IPS-20b (cell line): ENCODE measurements around the gene PLEKHM2.

Experiments used
- H3K27ac ChIP-seq: one replicate; pipeline ENCODE4 v1.5.1; 2013; ENCODE audit warnings: low read length
- H3K27me3 ChIP-seq: 2 replicates; pipeline ENCODE4 v1.6.1; 2013; ENCODE audit warnings: mild to moderate bottlenecking, low read length, inconsistent platforms; ENCODE audit not compliant: insufficient read depth
- H3K36me3 ChIP-seq: 2 replicates; pipeline ENCODE4 v1.6.1; 2013; ENCODE audit warnings: low read depth, mild to moderate bottlenecking, inconsistent platforms, low read length, moderate library complexity; ENCODE audit not compliant: insufficient read depth
- H3K4me1 ChIP-seq: 2 replicates; pipeline ENCODE4 v1.6.1; 2013; ENCODE audit warnings: mild to moderate bottlenecking, control low read depth, inconsistent platforms, low read length, moderate library complexity; ENCODE audit not compliant: insufficient read depth
- H3K4me3 ChIP-seq: 2 replicates; pipeline ENCODE4 v1.5.1; 2013; ENCODE audit warnings: mild to moderate bottlenecking, low read length, inconsistent platforms
- H3K9ac ChIP-seq: 2 replicates; pipeline ENCODE4 v1.6.1; 2013; ENCODE audit warnings: low read depth, mild to moderate bottlenecking, inconsistent platforms, low read length, moderate library complexity
- H3K9me3 ChIP-seq: 2 replicates; pipeline ENCODE4 v1.6.1; 2013; ENCODE audit warnings: mild to moderate bottlenecking, low read depth, low read length, inconsistent platforms; ENCODE audit not compliant: insufficient read depth

Gene PLEKHM2

DNA sequence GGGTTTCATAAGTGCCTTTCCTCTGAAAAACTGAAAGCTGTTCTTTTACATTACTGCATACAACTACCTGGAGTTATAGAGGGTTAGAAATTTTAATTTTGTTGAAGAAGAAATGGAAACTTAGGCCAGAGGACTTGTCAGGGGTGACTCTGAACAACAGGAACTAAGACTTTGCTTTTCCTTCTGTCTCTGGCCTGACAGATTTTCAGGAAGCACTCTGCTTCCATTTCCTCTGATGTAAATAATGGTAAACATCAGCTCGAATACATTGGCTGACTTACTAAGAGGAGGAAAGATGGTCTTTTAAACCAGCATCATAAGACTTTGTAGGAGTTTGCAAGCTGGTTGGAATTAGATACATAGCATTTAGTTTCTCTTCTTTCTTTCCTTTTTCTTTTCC, 27.1 kb upstream of the PLEKHM2 start:
- Histone ChIP-seq H3K9me3 (no peaks in the 10 kb centered on the region), H3K9ac (no peak overlapping the region), H3K4me3 (no peak overlapping the region), H3K27me3 (no peaks in the 10 kb centered on the region), H3K27ac (no peak overlapping the region), H3K4me1 (no peaks in the 10 kb centered on the region), H3K36me3 (peaks cover 82% of the 10 kb centered on the region)

DNA sequence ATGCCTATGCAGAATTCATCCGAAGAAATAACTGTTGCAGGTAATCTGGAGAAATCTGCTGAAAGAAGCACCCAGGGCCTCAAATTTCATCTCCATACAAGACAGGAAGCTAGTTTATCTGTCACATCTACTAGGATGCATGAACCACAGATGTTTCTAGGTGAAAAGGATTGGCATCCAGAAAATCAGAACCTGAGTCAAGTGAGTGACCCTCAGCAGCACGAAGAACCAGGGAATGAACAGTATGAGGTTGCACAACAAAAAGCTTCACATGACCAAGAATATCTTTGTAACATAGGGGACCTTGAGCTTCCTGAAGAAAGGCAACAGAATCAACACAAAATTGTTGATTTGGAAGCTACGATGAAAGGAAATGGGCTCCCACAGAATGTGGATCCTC, 24.0 kb upstream of the PLEKHM2 start:
- Histone ChIP-seq H3K4me1 (no peaks in the 10 kb centered on the region), H3K9ac (no peak overlapping the region), H3K27me3 (no peaks in the 10 kb centered on the region), H3K9me3 (no peaks in the 10 kb centered on the region), H3K36me3 (peaks cover 71% of the 10 kb centered on the region), H3K4me3 (no peak overlapping the region), H3K27ac (no peak overlapping the region)

DNA sequence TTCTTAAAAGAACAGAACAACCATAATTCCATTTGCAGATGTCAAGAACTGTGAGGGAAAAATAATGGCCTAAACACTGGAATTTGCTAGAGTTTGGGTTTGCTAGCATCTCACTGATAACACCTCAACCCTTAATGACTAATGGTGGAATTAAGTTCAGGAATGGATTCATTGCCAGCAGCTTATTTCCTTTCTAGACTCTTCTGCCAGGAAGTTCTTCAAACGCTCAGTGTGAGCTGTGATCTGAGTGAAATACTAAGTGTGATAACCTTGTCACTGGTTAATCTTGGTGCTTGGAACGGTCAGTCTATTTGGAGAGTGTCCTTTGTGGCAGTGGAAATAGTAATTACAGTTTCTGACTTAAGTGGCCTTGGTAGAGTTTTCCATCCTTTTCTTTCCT, 21.6 kb upstream of the PLEKHM2 start:
- H3K4me3 ChIP-seq: no peak overlapping the region
- no peak overlapping the region for H3K9ac ChIP-seq
- H3K36me3 ChIP-seq: peaks cover 52% of the 10 kb centered on the region
- no peaks in the 10 kb centered on the region for H3K27me3 ChIP-seq
- no peak overlapping the region for H3K27ac ChIP-seq
- no peaks in the 10 kb centered on the region for H3K9me3 ChIP-seq
- H3K4me1 ChIP-seq: no peaks in the 10 kb centered on the region

DNA sequence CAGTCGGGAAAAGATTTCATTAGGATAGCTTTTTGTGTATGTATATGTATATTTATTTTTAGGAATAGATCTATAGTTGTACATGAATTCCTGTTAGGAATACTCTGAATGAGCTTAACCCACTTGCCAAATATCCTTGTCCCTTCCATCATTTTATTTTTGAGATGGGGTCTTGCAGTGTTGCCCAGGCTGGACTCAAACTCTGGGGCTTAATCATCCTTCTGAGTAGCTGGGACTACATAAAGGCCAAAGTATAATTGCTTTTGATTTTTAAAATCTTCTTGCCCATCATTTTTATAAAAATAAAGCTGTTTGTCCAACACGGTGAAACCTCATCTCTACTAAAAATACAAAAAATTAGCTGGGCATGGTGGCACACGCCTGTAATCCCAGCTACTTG, 20.2 kb upstream of the PLEKHM2 start:
- no peak overlapping the region for H3K27ac ChIP-seq
- H3K9me3 ChIP-seq: no peaks in the 10 kb centered on the region
- peaks cover 44% of the 10 kb centered on the region for H3K36me3 ChIP-seq
- peaks cover 5% of the 10 kb centered on the region; the same call in 1 of the 2 replicates for H3K4me1 ChIP-seq
- no peaks in the 10 kb centered on the region for H3K27me3 ChIP-seq
- no peak overlapping the region for H3K4me3 ChIP-seq
- no peak overlapping the region for H3K9ac ChIP-seq

DNA sequence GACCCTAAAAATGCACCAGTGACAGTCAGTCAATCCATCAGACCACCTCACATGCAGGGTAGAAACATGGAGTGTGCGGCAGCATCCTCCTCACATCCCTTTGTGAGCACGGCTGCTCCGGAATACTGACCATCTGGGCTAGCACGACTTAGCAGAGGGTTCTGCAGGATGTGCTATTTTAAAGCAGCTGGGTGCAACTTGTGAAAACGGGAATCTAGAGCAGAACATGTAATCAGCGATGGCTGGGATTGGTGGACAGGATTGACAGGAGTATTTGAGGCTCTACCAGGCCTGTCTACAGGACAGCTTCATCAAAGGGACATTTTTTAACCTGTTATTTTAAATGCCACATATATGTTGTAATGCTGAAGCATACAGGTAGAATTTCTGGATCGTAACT, 16.8 kb upstream of the PLEKHM2 start:
- H3K27me3 ChIP-seq: no peaks in the 10 kb centered on the region
- H3K4me1 ChIP-seq: peaks cover 5% of the 10 kb centered on the region; the same call in 1 of the 2 replicates
- H3K27ac ChIP-seq: no peak overlapping the region
- H3K9me3 ChIP-seq: no peaks in the 10 kb centered on the region
- peaks cover 9% of the 10 kb centered on the region; the same call in 1 of the 2 replicates for H3K36me3 ChIP-seq
- H3K9ac ChIP-seq: no peak overlapping the region
- H3K4me3 ChIP-seq: no peak overlapping the region

DNA sequence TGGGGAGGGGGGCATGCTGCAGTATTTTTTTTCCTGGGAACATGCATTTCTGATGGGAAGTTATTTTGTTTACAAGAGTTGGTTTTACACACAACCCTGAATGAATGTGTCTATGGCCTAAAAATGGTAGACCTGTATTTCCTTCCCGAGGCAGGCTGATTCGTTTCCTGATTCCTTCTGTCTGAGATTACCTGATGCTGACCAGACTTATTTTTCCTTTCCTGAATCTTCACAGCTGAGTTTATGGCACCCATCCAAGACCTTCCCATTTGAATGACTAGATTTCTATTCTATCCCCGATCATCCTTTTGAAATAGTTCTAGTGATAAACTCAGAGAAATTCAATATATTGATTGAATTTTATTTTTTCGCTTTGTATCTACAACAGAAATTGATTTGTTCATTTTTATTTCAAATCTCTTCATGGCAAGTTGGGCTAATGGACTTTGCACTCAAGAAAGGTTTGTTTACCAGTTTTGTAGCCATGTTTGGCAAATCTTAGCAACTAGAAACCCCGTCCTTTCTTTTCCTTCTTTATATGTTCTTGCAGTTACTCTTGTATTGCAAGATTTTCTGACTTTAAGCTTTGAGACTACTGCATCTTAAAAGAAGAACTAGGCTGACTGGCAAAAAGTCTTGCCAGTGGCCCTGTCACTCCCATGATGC, 15.9 kb upstream of the PLEKHM2 start:
- Histone ChIP-seq H3K36me3 (0 out of 2 replicates have a peak, but pooled peaks cover 3% of the 10 kb centered on the region), H3K27ac (no peak overlapping the region), H3K4me3 (no peak overlapping the region), H3K4me1 (peaks cover 5% of the 10 kb centered on the region; the same call in 1 of the 2 replicates), H3K9ac (no peak overlapping the region), H3K27me3 (no peaks in the 10 kb centered on the region), H3K9me3 (no peaks in the 10 kb centered on the region)

DNA sequence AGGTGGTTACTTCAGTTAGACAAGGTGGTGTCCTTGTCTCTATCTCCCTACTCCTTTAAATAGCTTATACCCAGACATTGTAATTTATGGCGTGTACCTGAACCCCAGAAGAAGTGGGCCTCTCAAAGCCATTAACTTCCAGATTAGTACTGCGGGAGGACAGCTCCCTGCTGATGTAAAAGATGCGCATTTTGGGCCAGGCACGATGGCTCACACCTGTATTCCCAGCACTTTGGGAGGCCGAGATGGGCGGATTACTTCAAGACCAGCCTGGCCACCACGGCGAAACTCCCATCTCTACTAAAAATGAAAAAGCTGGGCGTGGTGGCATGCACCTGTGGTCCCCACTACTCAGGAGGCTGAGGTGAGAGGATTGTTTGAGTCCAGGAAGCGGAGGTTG, 15.0 kb upstream of the PLEKHM2 start:
- no peaks in the 10 kb centered on the region for H3K9me3 ChIP-seq
- H3K9ac ChIP-seq: no peak overlapping the region
- H3K36me3 ChIP-seq: no peaks in the 10 kb centered on the region
- no peak overlapping the region for H3K27ac ChIP-seq
- H3K4me3 ChIP-seq: no peak overlapping the region
- peaks cover 5% of the 10 kb centered on the region; the same call in 1 of the 2 replicates for H3K4me1 ChIP-seq
- no peaks in the 10 kb centered on the region for H3K27me3 ChIP-seq

DNA sequence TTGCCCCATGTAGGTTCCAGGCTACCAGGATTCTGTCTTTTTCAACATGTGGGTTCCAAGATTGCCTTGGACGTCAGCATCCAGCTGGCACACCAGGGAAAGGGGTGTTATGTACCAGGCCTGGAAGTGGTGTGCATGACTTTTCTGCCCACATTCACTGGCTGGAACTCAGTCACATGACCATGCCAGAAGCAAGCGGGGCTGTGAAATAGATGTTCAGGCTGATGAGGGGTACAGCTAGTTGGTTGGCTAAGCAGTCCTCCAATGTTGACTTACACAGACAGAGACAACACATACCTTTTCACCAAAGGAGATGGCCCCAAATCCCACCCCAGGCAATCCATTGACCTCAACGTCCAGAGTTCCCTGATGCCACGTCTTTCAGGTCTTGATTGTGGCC, 14.3 kb upstream of the PLEKHM2 start:
- H3K27ac ChIP-seq: no peak overlapping the region
- H3K27me3 ChIP-seq: no peaks in the 10 kb centered on the region
- H3K9me3 ChIP-seq: no peaks in the 10 kb centered on the region
- H3K9ac ChIP-seq: no peak overlapping the region
- H3K4me1 ChIP-seq: peaks cover 5% of the 10 kb centered on the region; the same call in 1 of the 2 replicates
- H3K4me3 ChIP-seq: no peak overlapping the region
- H3K36me3 ChIP-seq: no peaks in the 10 kb centered on the region

DNA sequence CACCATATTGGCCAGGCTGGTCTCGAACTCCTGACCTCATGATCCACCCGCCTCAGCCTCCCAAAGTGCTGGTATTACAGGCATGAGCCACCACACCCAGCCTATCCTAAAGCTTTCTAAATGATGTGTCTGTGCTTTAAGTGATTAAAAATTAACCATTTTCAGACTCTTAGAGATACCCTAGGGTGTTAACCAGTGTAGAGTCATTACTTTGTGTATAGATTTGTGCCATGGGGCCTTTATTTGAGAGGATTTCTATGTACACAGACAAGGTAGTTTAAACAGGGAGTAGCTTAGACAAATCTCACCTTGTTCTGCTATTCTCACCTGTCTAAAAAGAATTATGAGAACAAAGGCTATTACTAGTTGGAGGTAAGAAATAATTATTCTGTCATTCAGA, 12.7 kb upstream of the PLEKHM2 start:
- peaks cover 5% of the 10 kb centered on the region; the same call in 1 of the 2 replicates for H3K4me1 ChIP-seq

DNA sequence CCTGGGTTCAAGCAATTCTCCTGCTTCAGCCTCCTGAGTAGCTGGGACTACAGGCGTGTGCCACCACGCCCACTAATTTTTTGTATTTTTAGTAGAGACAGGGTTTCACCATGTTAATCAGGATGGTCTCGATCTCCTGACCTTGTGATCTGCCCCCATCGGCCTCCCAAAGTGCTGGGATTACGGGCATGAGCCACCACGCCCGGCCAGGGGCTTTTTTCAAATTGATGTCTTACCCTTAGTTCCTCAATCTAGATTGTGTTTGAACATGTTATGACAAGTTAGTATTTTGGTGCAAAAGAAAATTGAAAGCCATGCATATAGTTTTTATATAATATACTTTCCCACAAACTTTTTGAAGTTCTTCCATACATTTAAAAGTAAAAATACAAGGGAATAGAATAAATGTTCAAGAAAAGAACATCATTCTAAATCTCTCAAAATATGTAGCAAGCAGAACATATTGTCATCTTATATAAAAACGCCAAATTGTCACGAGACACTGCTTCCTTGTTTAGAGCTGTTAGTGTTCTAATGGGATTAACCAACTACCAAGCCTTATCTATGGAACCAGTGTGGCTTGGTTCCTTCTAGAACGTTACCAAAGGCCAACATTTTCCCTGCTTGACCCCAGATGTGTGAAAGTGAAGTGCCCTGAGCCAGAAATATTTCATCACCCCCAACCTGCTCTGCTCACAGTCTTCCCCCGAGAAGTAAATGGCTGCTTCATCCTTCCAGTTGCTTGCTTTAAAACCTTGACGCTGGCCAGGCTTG, 9.5 kb upstream of the PLEKHM2 start:
- Histone ChIP-seq H3K36me3 (no peaks in the 10 kb centered on the region), H3K9ac (no peak overlapping the region), H3K4me3 (no peak overlapping the region), H3K4me1 (no peaks in the 10 kb centered on the region; the same call in 1 of the 2 replicates), H3K27ac (no peak overlapping the region), H3K27me3 (no peaks in the 10 kb centered on the region), H3K9me3 (peaks cover 6% of the 10 kb centered on the region; the same call in 1 of the 2 replicates)

More for the DNA sequence above, 12.7 kb upstream of the PLEKHM2 start:
- Histone ChIP-seq H3K27me3 (no peaks in the 10 kb centered on the region), H3K36me3 (no peaks in the 10 kb centered on the region), H3K9ac (no peak overlapping the region), H3K4me3 (no peak overlapping the region), H3K27ac (no peak overlapping the region), H3K9me3 (no peaks in the 10 kb centered on the region)

DNA sequence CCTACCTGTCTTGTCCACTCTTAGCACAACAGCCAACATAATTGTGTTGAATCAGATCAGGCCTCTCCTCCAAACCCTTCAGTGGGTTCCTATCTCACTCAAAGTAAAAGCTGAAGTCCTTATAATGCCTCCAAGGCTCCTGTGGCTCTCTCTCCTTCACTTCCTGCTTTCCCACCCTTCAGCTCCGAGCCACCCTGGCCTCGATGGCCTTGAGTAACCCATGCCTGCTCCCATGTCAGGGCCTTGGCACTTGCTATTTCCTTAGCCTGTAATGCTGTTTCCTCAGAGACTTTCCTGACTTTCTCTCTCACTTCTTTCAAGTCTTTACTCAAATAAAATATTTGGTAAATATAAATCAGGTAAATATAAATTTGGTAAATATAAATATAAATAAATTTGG, 8.1 kb upstream of the PLEKHM2 start:
- H3K4me1 ChIP-seq: peaks cover 2% of the 10 kb centered on the region; the same call in 1 of the 2 replicates
- no peak overlapping the region for H3K4me3 ChIP-seq
- H3K27me3 ChIP-seq: no peaks in the 10 kb centered on the region
- no peaks in the 10 kb centered on the region for H3K36me3 ChIP-seq
- no peak overlapping the region for H3K27ac ChIP-seq
- H3K9me3 ChIP-seq: peaks cover 6% of the 10 kb centered on the region; the same call in 1 of the 2 replicates
- H3K9ac ChIP-seq: no peak overlapping the region
